A549 treated with Hydrocortisone at 1 μM for 4 hours (cell line): ENCODE results near the gene LRRIQ3. TPM values are rescaled to one million over a fixed set of nuclear protein-coding genes. Genes with fewer than 3 reads are reported as not detected.

ENCODE experiments used
- total RNA-seq: library from RNA; stranded (reverse); fragments of 200-300 nt; extraction: Qiagen RNA extraction; gene quantifications from 5 replicates; pipeline ENCODE4 v1.2.3, GENCODE V29; 2022

LRRIQ3 gene
- 0.54 to 0.82 TPM (median 0.74 TPM) in 5 replicates for total RNA-seq

GRCh38 chr1:74197657-74198552, at the start of gene LRRIQ3, which contains the start of gene FPGT:
Gene LRRIQ3, minus strand, starts transcription at chr1:74198176. Its CDS starts 14,492 bp downstream, at chr1:74183684.
Gene FPGT, plus strand, starts transcription at chr1:74198242. Its CDS starts 37 bp downstream, at chr1:74198279.

GRCh38 chr1:74235153-74235552, 37.2 kb upstream of the LRRIQ3 start, which contains the start of gene TNNI3K:
Gene TNNI3K, plus strand, starts transcription at chr1:74235387. Its CDS starts 65 bp downstream, at chr1:74235452.

Other genes with a start within 250 kb of the LRRIQ3 start
- gene FPGT, start 66 bp upstream of the LRRIQ3 start, total RNA-seq, result 4.6 to 8.4 TPM (median 7.4 TPM) in 5 replicates
- gene TNNI3K, start 37.2 kb upstream of the LRRIQ3 start, total RNA-seq, result 0.18 TPM in 1 of 5 replicates, not detected in the others